HG02852 (cell line): ENCODE data around the gene PIAS2.
"Not testable (repeated sequence)": the region's sequence is repeated elsewhere in the genome, so short reads cannot be mapped to it uniquely, and the experiment has no call there.

Source experiments
- ATAC-seq: cut with Tn5 transposase; IDR thresholded peaks from one replicate; pipeline ENCODE4 v1.9.1; 2021; ENCODE audit warnings: mild to moderate bottlenecking, moderate library complexity; ENCODE audit not compliant: unreplicated experiment

Gene PIAS2

DNA sequence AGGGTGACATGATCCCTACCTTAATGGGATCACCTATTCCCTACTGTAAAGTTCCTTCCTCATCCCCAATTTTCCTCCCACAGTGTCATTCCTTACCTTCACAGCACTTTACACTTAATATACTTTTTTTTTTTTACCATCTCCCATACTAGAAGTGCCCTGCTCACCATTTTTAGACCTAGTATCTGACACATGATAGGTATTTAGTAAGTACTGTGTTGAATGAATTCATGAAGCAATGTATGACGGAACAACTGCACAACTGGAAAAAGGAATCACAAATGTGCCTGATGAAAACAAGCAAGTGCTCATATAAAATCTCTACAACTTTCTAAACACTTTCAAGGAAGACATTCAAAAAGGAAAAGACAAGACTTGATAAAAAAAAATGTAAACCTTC is 83.4 kb downstream of the PIAS2 start:
- no peak for ATAC-seq

- no peak for ATAC-seq
Measured at GRCh38 chr18:46832849-46833248, 84.5 kb downstream of the PIAS2 start.

GRCh38 chr18:46832422-46832821 is 84.9 kb downstream of the PIAS2 start:
- ATAC-seq: not testable (repeated sequence)

- ATAC-seq: no peak
Measured at GRCh38 chr18:46831434-46831833, 85.9 kb downstream of the PIAS2 start.

DNA sequence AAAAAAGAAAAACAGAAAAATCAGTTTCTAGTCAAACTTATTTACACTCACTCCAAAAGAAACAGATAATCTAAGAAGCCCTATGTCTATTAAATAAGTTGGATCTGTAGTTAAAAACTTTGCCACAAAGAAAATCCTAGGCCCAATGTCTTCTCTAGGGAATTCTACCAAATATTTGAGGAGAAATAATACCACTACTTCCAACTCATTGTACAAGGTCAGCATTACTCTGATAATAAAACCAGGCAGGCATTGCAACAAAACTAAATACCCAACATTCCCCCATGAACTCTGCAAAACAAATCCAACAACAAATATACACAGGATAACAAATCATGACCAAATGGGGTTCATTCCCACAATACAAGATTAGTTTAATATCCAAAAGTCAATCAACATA is 86.7 kb downstream of the PIAS2 start:
- ATAC-seq: no peak

DNA sequence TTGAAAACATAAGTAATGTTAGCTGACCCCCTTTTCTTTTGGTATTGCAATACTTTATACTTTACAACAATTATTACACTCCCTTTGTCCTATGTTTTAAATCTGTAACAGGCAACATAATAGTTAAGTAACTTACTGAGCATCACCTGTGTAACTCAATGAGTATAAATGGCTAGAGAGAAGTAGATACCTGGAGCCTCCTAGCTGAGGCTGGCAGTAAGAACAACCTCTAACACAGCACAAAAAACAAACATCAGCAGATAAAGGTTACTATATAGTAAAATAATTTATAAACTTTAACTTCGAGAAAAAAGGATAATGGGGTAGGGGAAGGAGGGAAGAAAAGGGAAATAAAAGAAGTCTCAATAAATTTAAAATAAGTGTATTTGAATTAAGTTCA is 87.4 kb downstream of the PIAS2 start:
- no peak for ATAC-seq

DNA sequence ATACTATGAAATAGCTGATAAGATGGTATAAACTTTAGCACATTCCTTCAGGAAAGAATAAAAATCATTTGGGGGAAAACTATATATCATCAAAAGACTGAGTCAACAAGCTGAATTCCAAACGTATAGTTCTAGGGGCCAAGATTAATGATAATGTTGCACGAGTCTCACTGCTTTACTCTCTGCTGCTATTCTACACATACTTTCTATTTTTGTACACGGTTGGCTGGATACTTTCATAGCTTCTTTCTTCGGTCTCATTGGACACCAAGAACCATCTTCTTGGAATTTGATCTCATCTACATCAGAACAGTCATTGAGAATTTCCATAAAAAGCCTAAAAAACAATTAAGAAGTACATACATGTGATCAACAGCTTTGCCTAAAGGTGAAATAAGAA is 87.8 kb downstream of the PIAS2 start:
- no peak for ATAC-seq

DNA sequence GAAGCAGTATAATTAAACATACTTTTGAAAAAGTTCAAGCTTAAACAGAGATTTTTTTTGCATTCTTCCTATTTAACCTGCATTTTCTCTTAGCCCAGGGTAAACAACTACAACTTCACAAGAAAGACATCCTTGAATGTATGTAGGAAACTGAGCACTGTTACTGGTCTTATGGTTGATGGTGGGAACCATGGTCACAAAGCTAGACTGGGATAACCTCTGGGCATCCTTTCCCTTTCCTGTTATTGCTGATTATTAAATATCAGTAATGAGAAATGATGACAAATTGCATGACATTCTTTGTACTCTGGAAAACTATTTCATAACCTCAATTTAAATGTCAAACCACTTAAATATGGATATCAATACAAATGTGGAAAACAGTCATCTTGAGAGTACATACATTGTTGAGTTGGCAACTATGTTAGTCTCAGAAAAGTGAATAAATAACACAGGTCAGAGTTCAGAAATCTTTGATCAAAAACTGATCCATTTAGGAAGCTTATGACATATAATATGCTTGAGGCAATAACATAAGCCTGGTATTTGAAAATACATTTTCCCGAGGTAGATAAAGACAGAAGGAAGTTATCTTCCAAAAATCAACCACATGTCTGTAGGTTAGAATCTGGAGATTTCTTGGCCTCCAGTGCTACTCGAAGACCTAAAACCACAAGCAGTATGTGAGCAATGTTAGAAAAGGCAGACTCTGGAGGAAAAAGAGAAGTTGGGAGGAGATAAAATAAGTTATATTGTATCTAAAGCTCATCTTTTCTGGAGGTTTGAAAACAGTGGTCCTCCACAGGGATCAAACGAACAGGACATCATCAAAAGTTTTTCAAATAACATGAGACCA is 95.2 kb downstream of the PIAS2 start:
- ATAC-seq: no peak

GRCh38 chr18:46820863-46821262 is 96.4 kb downstream of the PIAS2 start:
- ATAC-seq: no peak

- no peak for ATAC-seq
Measured at GRCh38 chr18:46815661-46816060, 101.6 kb downstream of the PIAS2 start.

GRCh38 chr18:46814399-46814798 is 102.9 kb downstream of the PIAS2 start:
- ATAC-seq: no peak

GRCh38 chr18:46812311-46812710 is 105.0 kb downstream of the PIAS2 start:
- ATAC-seq: no peak

DNA sequence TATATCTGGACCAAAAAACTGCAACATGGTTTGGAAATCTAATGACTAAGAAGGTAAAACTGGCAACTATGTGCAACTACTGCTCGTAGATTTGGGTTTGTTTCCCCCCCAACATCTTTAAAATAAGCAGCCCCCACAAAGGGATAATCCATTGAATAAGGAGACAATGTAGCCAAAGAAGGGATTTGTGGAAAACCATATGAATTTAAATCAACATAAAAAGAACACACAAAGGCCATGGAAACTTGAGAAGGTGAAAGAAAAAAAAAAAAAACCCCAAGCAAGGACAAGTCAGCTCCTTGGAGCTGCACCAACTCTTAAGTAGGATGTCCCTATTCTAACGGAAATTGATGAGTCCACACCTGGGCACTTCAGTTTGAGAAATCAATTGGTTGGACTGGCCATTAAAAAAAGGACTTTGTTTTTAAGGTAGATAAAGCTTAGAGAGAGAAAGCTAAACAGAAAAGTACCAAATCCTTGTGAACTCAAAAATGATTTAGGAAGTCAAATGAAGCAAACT is 106.8 kb downstream of the PIAS2 start:
- ATAC-seq: no peak

- ATAC-seq: no peak
Measured at GRCh38 chr18:46809145-46809544, 108.2 kb downstream of the PIAS2 start.

GRCh38 chr18:46795945-46796344 is 121.4 kb downstream of the PIAS2 start:
- ATAC-seq: not testable (repeated sequence)

DNA sequence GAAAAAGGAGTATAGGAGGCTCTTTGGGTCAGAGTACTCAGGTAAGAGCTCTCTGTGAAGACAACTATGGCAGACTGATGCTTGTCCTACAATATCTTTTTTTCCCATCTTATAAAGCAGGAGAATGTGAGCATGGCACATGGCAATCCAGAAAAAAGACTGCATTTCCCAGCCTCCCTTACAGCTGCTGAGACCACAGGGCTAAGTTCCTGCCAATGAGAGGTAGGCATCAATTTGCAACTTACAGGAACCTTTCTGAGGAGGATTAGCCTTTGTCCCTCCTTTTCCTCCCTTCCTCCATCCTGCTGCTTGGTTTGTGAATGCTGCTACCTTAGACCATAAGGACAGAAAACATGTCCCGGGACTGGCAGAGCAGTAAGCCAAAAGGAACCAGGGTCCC is 122.7 kb downstream of the PIAS2 start:
- no peak for ATAC-seq

- ATAC-seq: no peak
Measured at GRCh38 chr18:46793565-46793964, 123.7 kb downstream of the PIAS2 start.

- ATAC-seq: no peak
Measured at GRCh38 chr18:46789088-46789487, 128.2 kb downstream of the PIAS2 start.

GRCh38 chr18:46787674-46788073 is 129.6 kb downstream of the PIAS2 start:
- ATAC-seq: no peak

- no peak for ATAC-seq
Measured at GRCh38 chr18:46772357-46772756, 144.9 kb downstream of the PIAS2 start.

GRCh38 chr18:46771141-46771540 is 146.2 kb downstream of the PIAS2 start:
- ATAC-seq: no peak

DNA sequence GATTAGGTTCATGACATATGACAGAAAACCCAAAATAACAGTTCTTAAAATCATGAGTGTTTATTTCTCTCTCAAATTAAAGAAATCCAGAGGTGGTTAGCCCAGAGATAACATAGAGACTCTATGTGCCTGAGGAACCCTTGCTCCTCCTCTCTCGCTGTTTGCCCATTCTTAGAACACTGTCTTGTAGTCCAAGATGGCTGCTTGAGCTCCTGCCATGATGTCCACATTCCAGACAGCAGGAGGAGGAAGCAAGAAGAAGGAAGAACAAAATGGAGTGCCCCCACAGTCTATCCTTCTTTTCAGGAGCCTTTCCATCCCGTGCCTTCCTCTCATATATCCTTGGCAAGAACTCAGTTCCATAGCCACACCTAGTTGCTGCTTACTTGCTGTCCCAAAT is 146.6 kb downstream of the PIAS2 start:
- no peak for ATAC-seq
